ENCODE results near the gene LENG9. TPM values are rescaled to one million over a fixed set of nuclear protein-coding genes. Genes with fewer than 3 reads are reported as not detected.
A peak's percentile ranks its signal among the peaks of the same experiment; 100 is the strongest.
"Not testable (repeated sequence)": the region's sequence is repeated elsewhere in the genome, so short reads cannot be mapped to it uniquely, and the experiment has no call there.

LENG9 gene
- total RNA-seq, 1 donor from 2014 or later: 3.7 TPM

DNA sequence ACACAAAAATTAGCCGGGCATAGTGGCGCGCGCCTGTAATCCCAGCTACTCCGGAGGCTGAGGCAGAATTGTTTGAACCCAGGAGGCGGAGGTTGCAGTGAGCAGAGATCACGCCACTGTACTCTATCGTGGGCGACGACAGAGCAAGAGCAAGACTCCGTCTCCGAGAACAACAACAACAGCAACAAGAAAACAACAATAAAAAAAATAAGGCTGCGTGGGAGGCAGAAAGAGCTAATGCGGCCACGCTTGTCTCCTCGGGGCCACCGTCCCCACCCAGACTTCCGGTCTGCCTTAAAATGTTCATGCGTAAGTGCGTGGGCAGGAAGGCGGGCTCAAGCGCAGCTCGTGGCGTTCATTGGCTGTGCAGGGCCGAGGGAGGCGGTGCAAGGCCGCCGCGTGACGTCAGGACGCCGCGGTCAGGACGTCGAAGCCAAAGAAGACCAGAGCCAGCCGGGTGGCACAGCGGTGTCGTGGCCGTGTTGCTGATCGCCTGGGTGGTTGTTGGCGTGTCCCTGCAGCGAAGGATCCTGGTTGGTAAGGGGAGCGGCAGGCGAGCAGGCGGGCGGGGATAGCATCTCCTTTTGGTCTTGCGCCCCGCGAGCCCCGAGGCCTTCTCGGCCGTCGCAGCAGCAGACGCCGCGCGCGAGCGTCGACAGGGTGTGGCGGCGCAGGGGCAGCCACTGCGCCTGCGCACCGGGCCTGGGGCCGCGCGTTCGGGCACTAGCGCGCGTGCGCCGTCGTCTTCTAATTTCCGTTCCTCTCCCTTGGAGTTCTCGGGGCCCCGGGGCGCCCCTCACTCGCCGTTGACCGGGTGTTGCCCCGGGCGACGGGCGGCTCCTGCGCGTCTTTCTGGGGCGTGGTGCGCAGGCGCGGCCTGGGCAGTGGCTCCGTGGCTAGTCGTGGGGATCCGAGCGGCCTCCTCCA, 14.5 kb downstream of the LENG9 start, which contains the start of gene LENG8:
TSS of gene LENG8 (plus strand) at position 426 of the 927 bp plus-strand sequence. CDS start 2,146 bp downstream, outside the sequence.
- Mint-ChIP-seq H3K4me1 (ENCODE audit: low read depth, unreplicated experiment) (peaks cover 25% of the 10 kb centered on the region), H3K4me3 (ENCODE audit: unreplicated experiment) (peak within 1 kb of the TSS; percentile 97), H3K27me3 (ENCODE audit: low read depth, unreplicated experiment) (no peaks in the 10 kb centered on the region), H3K9me3 (ENCODE audit: unreplicated experiment) (peaks cover 2% of the 10 kb centered on the region), H3K36me3 (ENCODE audit: low read depth, unreplicated experiment) (peaks cover 14% of the 10 kb centered on the region), H3K27ac (ENCODE audit: unreplicated experiment) (peak within 1 kb of the TSS; percentile 100)
- peak within 1 kb of the TSS; percentile 89 for H2AFZ ChIP-seq (ENCODE audit: low read depth, low read length)
- no peaks in the 10 kb centered on the region for H3K9me3 ChIP-seq (ENCODE audit: insufficient read depth, low read depth, low read length)
- H3K36me3 ChIP-seq (ENCODE audit: insufficient read depth, low read length): peaks cover 23% of the 10 kb centered on the region
- H3K4me3 ChIP-seq (ENCODE audit: insufficient read depth, low read depth, low read length): peak within 1 kb of the TSS; percentile 94
- peak within 1 kb of the TSS; percentile 99 for H3K4me2 ChIP-seq (ENCODE audit: low read length)
- peak; percentile 97 for DNase-seq (ENCODE audit: low read depth)
- peak within 1 kb of the TSS; percentile 99 for H3K9ac ChIP-seq (ENCODE audit: low read length)
- no peak for TF ChIP-seq EZH2 (IDR thresholded peaks at IDR 0.05; ENCODE audit: insufficient read depth, low read length)
- TF ChIP-seq, protein P1, sequence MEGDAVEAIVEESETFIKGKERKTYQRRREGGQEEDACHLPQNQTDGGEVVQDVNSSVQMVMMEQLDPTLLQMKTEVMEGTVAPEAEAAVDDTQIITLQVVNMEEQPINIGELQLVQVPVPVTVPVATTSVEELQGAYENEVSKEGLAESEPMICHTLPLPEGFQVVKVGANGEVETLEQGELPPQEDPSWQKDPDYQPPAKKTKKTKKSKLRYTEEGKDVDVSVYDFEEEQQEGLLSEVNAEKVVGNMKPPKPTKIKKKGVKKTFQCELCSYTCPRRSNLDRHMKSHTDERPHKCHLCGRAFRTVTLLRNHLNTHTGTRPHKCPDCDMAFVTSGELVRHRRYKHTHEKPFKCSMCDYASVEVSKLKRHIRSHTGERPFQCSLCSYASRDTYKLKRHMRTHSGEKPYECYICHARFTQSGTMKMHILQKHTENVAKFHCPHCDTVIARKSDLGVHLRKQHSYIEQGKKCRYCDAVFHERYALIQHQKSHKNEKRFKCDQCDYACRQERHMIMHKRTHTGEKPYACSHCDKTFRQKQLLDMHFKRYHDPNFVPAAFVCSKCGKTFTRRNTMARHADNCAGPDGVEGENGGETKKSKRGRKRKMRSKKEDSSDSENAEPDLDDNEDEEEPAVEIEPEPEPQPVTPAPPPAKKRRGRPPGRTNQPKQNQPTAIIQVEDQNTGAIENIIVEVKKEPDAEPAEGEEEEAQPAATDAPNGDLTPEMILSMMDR (IDR thresholded peaks at IDR 0.05; ENCODE audit: insufficient read depth, low read depth, low read length): no peak
- peaks cover 27% of the 10 kb centered on the region for H3K4me1 ChIP-seq (ENCODE audit: insufficient read depth, low read length)
- H3K27ac ChIP-seq (ENCODE audit: low read depth, low read length): peak within 1 kb of the TSS; percentile 99
- peak; percentile 23 for FAIRE-seq
- no peaks in the 10 kb centered on the region for H3K27me3 ChIP-seq (ENCODE audit: insufficient read depth, low read length)
- peaks cover 75% of the 10 kb centered on the region for H3K79me2 ChIP-seq (ENCODE audit: insufficient read depth, low read length)
- peaks cover 51% of the 10 kb centered on the region for H4K20me1 ChIP-seq (ENCODE audit: insufficient read depth, low read length)

DNA sequence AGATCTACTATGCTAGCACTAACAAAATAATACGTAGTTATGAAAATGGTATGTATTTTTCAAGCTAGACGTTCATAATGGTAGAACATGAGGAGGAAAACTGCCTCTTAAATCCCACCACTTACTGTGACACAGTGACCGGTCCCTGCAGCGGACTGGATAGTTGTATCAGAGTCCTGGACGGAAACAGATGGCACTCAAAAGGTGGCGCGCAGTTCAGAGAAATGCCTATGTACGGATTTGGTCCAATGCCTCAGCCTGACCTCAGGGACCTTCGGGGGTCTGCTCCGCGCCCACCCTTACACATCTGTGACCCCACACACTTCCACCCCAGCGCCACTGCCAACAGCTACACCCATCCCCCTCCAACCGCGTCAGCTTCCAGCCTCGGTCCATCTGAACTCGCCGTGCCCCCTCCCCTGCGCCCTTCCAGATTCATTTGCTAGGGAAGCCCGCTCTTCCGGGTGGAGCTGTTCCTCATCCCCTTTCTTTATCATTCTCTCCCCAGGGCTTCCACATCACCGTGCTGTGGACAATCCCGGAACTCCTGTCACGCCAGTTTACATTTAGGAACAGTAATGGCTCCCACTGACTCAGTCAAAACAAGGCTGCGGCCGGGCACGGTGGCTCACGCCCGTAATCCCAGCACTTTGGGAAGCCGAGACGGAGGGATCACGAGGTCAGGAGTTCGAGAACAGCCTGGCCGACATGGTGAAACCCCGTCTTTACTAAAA, 15.4 kb downstream of the LENG9 start:
- TF ChIP-seq, protein P1 (IDR thresholded peaks at IDR 0.05; ENCODE audit: insufficient read depth, low read depth, low read length): no peak
- no peak for TF ChIP-seq EZH2 (IDR thresholded peaks at IDR 0.05; ENCODE audit: insufficient read depth, low read length)
- Histone ChIP-seq H3K27ac (ENCODE audit: low read depth, low read length) (peak overlapping the region; percentile 99), H3K9me3 (ENCODE audit: insufficient read depth, low read depth, low read length) (no peaks in the 10 kb centered on the region), H3K4me1 (ENCODE audit: insufficient read depth, low read length) (peaks cover 27% of the 10 kb centered on the region), H3K4me3 (ENCODE audit: insufficient read depth, low read depth, low read length) (peak overlapping the region; percentile 94), H3K27me3 (ENCODE audit: insufficient read depth, low read length) (no peaks in the 10 kb centered on the region), H2AFZ (ENCODE audit: low read depth, low read length) (peak overlapping the region; percentile 56), H3K79me2 (ENCODE audit: insufficient read depth, low read length) (peaks cover 67% of the 10 kb centered on the region), H3K4me2 (ENCODE audit: low read length) (peak overlapping the region; percentile 99), H4K20me1 (ENCODE audit: insufficient read depth, low read length) (peaks cover 43% of the 10 kb centered on the region), H3K36me3 (ENCODE audit: insufficient read depth, low read length) (peaks cover 17% of the 10 kb centered on the region), H3K9ac (ENCODE audit: low read length) (peak overlapping the region; percentile 99)
- H3K27me3 Mint-ChIP-seq (ENCODE audit: low read depth, unreplicated experiment): no peaks in the 10 kb centered on the region
- DNase-seq (ENCODE audit: low read depth) (peak; percentile 46), FAIRE-seq (no peak)
- H3K36me3 Mint-ChIP-seq (ENCODE audit: low read depth, unreplicated experiment): peaks cover 9% of the 10 kb centered on the region
- peak overlapping the region; percentile 96 for H3K4me3 Mint-ChIP-seq (ENCODE audit: unreplicated experiment)
- peaks cover 2% of the 10 kb centered on the region for H3K9me3 Mint-ChIP-seq (ENCODE audit: unreplicated experiment)
- peak overlapping the region; percentile 100 for H3K27ac Mint-ChIP-seq (ENCODE audit: unreplicated experiment)
- peaks cover 24% of the 10 kb centered on the region for H3K4me1 Mint-ChIP-seq (ENCODE audit: low read depth, unreplicated experiment)

DNA sequence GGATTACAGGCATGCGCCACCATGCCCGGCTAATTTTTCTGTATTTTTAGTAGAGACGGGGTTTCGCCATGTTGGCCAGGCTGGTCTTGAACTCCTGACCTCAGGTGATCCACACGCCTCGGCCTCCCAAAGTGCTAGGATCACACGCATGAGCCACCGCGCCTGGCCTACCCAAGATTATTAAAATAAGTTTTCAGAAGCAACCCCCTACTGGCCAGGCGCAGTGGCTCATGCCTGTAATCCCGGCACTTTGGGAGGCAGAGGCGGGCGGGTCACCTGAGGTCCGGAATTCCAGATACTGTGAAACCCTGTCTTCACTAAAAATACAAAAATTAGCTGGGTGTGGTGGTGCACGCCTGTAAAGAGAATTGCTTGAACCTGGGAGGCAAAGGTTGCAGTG, 17.2 kb downstream of the LENG9 start:
- H3K36me3 ChIP-seq (ENCODE audit: insufficient read depth, low read length); H3K9ac ChIP-seq (ENCODE audit: low read length); H3K27ac Mint-ChIP-seq (ENCODE audit: unreplicated experiment); H3K4me3 Mint-ChIP-seq (ENCODE audit: unreplicated experiment); H2AFZ ChIP-seq (ENCODE audit: low read depth, low read length); H3K27me3 ChIP-seq (ENCODE audit: insufficient read depth, low read length); H3K9me3 ChIP-seq (ENCODE audit: insufficient read depth, low read depth, low read length); H3K4me2 ChIP-seq (ENCODE audit: low read length); FAIRE-seq; H3K9me3 Mint-ChIP-seq (ENCODE audit: unreplicated experiment); DNase-seq (ENCODE audit: low read depth); H3K27ac ChIP-seq (ENCODE audit: low read depth, low read length); H3K27me3 Mint-ChIP-seq (ENCODE audit: low read depth, unreplicated experiment); H3K4me3 ChIP-seq (ENCODE audit: insufficient read depth, low read depth, low read length): not testable (repeated sequence)
- peaks cover 13% of the 10 kb centered on the region for H3K36me3 Mint-ChIP-seq (ENCODE audit: low read depth, unreplicated experiment)
- H3K4me1 Mint-ChIP-seq (ENCODE audit: low read depth, unreplicated experiment): peaks cover 14% of the 10 kb centered on the region
- peaks cover 18% of the 10 kb centered on the region for H3K4me1 ChIP-seq (ENCODE audit: insufficient read depth, low read length)
- H4K20me1 ChIP-seq (ENCODE audit: insufficient read depth, low read length): peaks cover 24% of the 10 kb centered on the region
- H3K79me2 ChIP-seq (ENCODE audit: insufficient read depth, low read length): peaks cover 48% of the 10 kb centered on the region
